ENCODE data around the gene ABI2. TPM values are rescaled to one million over a fixed set of nuclear protein-coding genes. Genes with fewer than 3 reads are reported as not detected.

ABI2 gene
- total and polyA plus RNA-seq, 2 of the 4 experiments (the other 2 are of a cell fraction), result 35.7 to 54.0 TPM

DNA sequence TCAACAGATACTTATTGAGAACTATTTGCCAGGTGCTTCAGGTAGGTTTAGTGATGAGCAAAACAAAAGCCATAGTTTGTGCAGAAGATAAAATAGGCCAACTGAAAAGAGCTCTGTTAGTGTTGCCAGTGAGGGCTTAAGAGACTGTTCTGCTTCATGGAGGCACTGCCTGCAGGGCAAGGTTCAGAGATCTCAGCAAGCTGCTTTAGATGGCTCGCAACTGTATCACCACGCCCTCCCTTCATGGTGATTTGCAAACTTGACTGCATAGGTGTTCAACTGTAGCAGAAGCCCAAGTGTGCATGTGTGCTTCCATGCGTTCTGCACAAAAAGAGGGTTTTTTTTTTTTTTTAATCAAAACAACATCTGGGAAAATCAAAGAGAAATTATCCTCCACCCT lies 122.4 kb downstream of the ABI2 start:
- no peak overlapping the region for H2AK9ac ChIP-seq (replicated peaks; ENCODE audit: low read depth, low read length, poor library complexity)

More for the DNA sequence above, 122.4 kb downstream of the ABI2 start:
- BruUV-seq (replicated peaks), result no TSS peak
- Histone ChIP-seq H3K79me1 (ENCODE audit: low read depth in 1 of 2, low read length in 2 of 2) (peaks cover 10 to 26% of the 10 kb centered on the region in 2 experiments; a peak in 3 of 4 replicates), H3K4me1 (ENCODE audit: control insufficient read depth, insufficient read depth, low read length) (peaks cover 14% of the 10 kb centered on the region), H2BK15ac (ENCODE audit: low read depth, low read length) (0 out of 3 replicates have a peak overlapping the region, but pooled peaks have one; percentile 10), H3K4me3 (ENCODE audit: insufficient read depth, low read depth, low read length) (no peak overlapping the region), H4K8ac (ENCODE audit: low read depth in 2 of 2, low read length in 2 of 2) (no peak overlapping the region), H4K20me1 (ENCODE audit: insufficient read depth, low read length) (peaks cover 3% of the 10 kb centered on the region; the same call in 1 of the 2 replicates), H2AK5ac (ENCODE audit: low read depth, low read length) (0 out of 2 replicates have a peak overlapping the region, but pooled peaks have one; percentile 1), H3K27ac (ENCODE audit: insufficient read depth, low read length) (no peak overlapping the region), H3K9me3 (ENCODE audit: control insufficient read depth, insufficient read depth, low read length) (no peaks in the 10 kb centered on the region), H3K36me3 (ENCODE audit: control insufficient read depth, insufficient read depth, low read length) (peaks cover 23% of the 10 kb centered on the region), H2BK120ac (ENCODE audit: low read depth, low read length) (0 out of 2 replicates have a peak overlapping the region, but pooled peaks have one; percentile 1), H3K14ac (replicated peaks; ENCODE audit: low read depth, low read length) (peak overlapping the region; percentile 6; the same call in 1 of the 2 replicates), H3K23ac (ENCODE audit: low read depth, low read length) (no peak overlapping the region), H2BK20ac (ENCODE audit: low read depth, low read length) (no peak overlapping the region), H2BK5ac (ENCODE audit: low read depth, low read length, poor library complexity, severe bottlenecking) (peak overlapping the region; percentile 3), H2AFZ (replicated peaks; ENCODE audit: low read length, poor library complexity) (no peak overlapping the region), H3K4ac (ENCODE audit: low read depth, low read length) (peak overlapping the region; percentile 21; the same call in 1 of the 2 replicates), H4K91ac (ENCODE audit: insufficient read depth, low read depth, low read length) (peak overlapping the region; percentile 78), H3K9me1 (ENCODE audit: insufficient read depth, low read length) (peaks cover 14% of the 10 kb centered on the region), H3K4me2 (ENCODE audit: low read depth, low read length) (no peak overlapping the region), H3K18ac (ENCODE audit: low read depth, low read length) (no peak overlapping the region), H3K27me3 (ENCODE audit: control insufficient read depth, insufficient read depth, low read length) (no peaks in the 10 kb centered on the region), H3K56ac (ENCODE audit: extremely low read depth, insufficient read depth, low read length) (no peak overlapping the region), H3K9ac (ENCODE audit: low read depth, low read length) (no peak overlapping the region), H4K5ac (ENCODE audit: low read depth, low read length) (no peak overlapping the region)
- CTCF ChIA-PET, result no interaction called here
- no peak for ATAC-seq (ENCODE audit: low read depth)
- 100% methylated on average over 2 of the region's 3 CpGs; no CpG with 5 or more reads in 1 of the 2 experiments for WGBS, 2 experiments (ENCODE audit: extremely low coverage in 2 of 2, insufficient read length in 1 of 2)
- intact Hi-C loops (cut with micrococcal nuclease) (loop anchor here (5.0 kb wide), 3 partner anchors 123 to 367 kb away; partner anchors contain the start of genes ABI2 and CYP20A1), dilution Hi-C loops (cut with HindIII; ENCODE audit: low sequenced_read_pairs, unreplicated experiment) (no loop called here), in situ Hi-C loops (cut with MboI; ENCODE audit: low sequenced_read_pairs) (no loop called here)
- POLR2A ChIA-PET (ENCODE audit: unreplicated experiment), result no interaction called here
- TF ChIP-seq FOS (IDR thresholded peaks at IDR 0.05; ENCODE audit: low read depth, low read length) (no peak), MAFK (IDR thresholded peaks at IDR 0.05; ENCODE audit: low read depth, low read length) (no peak)
- DNase-seq, result no peak
